Colonic mucosa (tissue), 4 donors: Measurements from ENCODE around the gene NARS2. TPM values are rescaled to one million over a fixed set of nuclear protein-coding genes. Genes with fewer than 3 reads are reported as not detected.

Experiments used
- DNase-seq: peaks from one replicate; pipeline ENCODE4 v3.0.0-alpha.2; 2020
- H3K27ac ChIP-seq: fragments of 200-600 bp; one replicate; pipeline ENCODE4 v1.8.0; 2021
- H3K27me3 ChIP-seq: fragments of 200-600 bp; one replicate; pipeline ENCODE4 v1.8.0; 2021
- H3K36me3 ChIP-seq: fragments of 200-600 bp; one replicate; pipeline ENCODE4 v1.8.0; 2021
- H3K4me1 ChIP-seq: fragments of 200-600 bp; one replicate; pipeline ENCODE4 v1.8.0; 2021; ENCODE audit warnings: mild to moderate bottlenecking
- H3K4me3 ChIP-seq: fragments of 200-600 bp; one replicate; pipeline ENCODE4 v1.8.0; 2021
- H3K9ac ChIP-seq, 2 donors: one replicate each; pipeline ENCODE4 v1.7.0; 2013; ENCODE audit warnings: control low read depth in 2 of 2, low read depth in 2 of 2, low read length in 2 of 2
- H3K9me3 ChIP-seq: fragments of 200-600 bp; one replicate; pipeline ENCODE4 v1.8.0; 2021
- CTCF ChIP-seq: fragments of 200-600 bp; IDR thresholded peaks from one replicate; pipeline ENCODE4 v1.8.0; 2022; ENCODE audit warnings: antibody characterized with exemption, mild to moderate bottlenecking
- intact Hi-C: fragments of 100-400 bp; cut with DNase I; formaldehyde crosslinking; loops from one replicate; pipeline ENCODE4 v1.14.1; 2022
- total RNA-seq, 2 donors: library from RNA; stranded (reverse); fragmentation: NEBNext Ultra II Directional in 1 of 2; extraction: Animal tissue kit (Norgen Biotek cat#: 25700) in 1 of 2; gene quantifications; one replicate each; pipeline ENCODE4 v1.2.1, GENCODE V29; 2021
- donor health status: healthy.
- donor health status: DM: no; HTN: no; CAD: no.
- donor health status: DM: no; HTN: no; CAD: no.

Gene NARS2
- total RNA-seq, 2 donors from 2014 or later: 15.0 to 23.7 TPM

- TF ChIP-seq CTCF: no peak
Measured at GRCh38 chr11:78547931-78548705, 26.5 kb downstream of the NARS2 start.

GRCh38 chr11:78542007-78542406, 32.7 kb downstream of the NARS2 start:
- no peaks in the 10 kb centered on the region for H3K36me3 ChIP-seq
- no peak overlapping the region for H3K27ac ChIP-seq
- no peak for DNase-seq
- no peak overlapping the region for H3K4me3 ChIP-seq
- TF ChIP-seq CTCF: no peak
- intact Hi-C loops: no loop called here
- no peak overlapping the region for H3K9ac ChIP-seq
- H3K4me1 ChIP-seq: no peaks in the 10 kb centered on the region
- H3K9me3 ChIP-seq: no peaks in the 10 kb centered on the region
- no peaks in the 10 kb centered on the region for H3K27me3 ChIP-seq

More at GRCh38 chr11:78547931-78548705, 26.5 kb downstream of the NARS2 start:
- Histone ChIP-seq H3K9ac (no peak overlapping the region), H3K4me3 (no peak overlapping the region), H3K4me1 (no peaks in the 10 kb centered on the region), H3K27me3 (no peaks in the 10 kb centered on the region), H3K36me3 (no peaks in the 10 kb centered on the region), H3K9me3 (no peaks in the 10 kb centered on the region), H3K27ac (no peak overlapping the region)
- intact Hi-C loops: no loop called here
- no peak for DNase-seq

GRCh38 chr11:78541537-78541936, 33.1 kb downstream of the NARS2 start:
- no peak for DNase-seq
- intact Hi-C loops: no loop called here
- H3K4me1 ChIP-seq: no peaks in the 10 kb centered on the region
- no peaks in the 10 kb centered on the region for H3K9me3 ChIP-seq
- TF ChIP-seq CTCF: no peak
- no peak overlapping the region for H3K27ac ChIP-seq
- no peaks in the 10 kb centered on the region for H3K27me3 ChIP-seq
- no peak overlapping the region for H3K4me3 ChIP-seq
- H3K36me3 ChIP-seq: no peaks in the 10 kb centered on the region
- H3K9ac ChIP-seq: no peak overlapping the region

GRCh38 chr11:78540256-78540655, 34.4 kb downstream of the NARS2 start:
- intact Hi-C loops: no loop called here
- no peaks in the 10 kb centered on the region for H3K36me3 ChIP-seq
- no peaks in the 10 kb centered on the region for H3K9me3 ChIP-seq
- no peaks in the 10 kb centered on the region for H3K27me3 ChIP-seq
- DNase-seq: no peak
- H3K9ac ChIP-seq: no peak overlapping the region
- TF ChIP-seq CTCF: no peak
- no peaks in the 10 kb centered on the region for H3K4me1 ChIP-seq
- no peak overlapping the region for H3K4me3 ChIP-seq
- H3K27ac ChIP-seq: no peak overlapping the region

GRCh38 chr11:78539506-78539905, 35.2 kb downstream of the NARS2 start:
- Histone ChIP-seq H3K36me3 (no peaks in the 10 kb centered on the region), H3K9ac (no peak overlapping the region), H3K4me3 (no peak overlapping the region), H3K27me3 (no peaks in the 10 kb centered on the region), H3K27ac (no peak overlapping the region), H3K4me1 (no peaks in the 10 kb centered on the region), H3K9me3 (no peaks in the 10 kb centered on the region)
- intact Hi-C loops: no loop called here
- no peak for TF ChIP-seq CTCF
- no peak for DNase-seq
